Mesodermal cell (in vitro differentiated cells): ENCODE measurements around the gene ITGB6. TPM values are rescaled to one million over a fixed set of nuclear protein-coding genes. Genes with fewer than 3 reads are reported as not detected.

Experiments used
- H3K27ac ChIP-seq: 2 replicates; pipeline ENCODE4 v1.7.0; 2013; ENCODE audit warnings: mild to moderate bottlenecking, low read depth, low read length, moderate library complexity; ENCODE audit not compliant: severe bottlenecking
- H3K36me3 ChIP-seq: 2 replicates; pipeline ENCODE4 v1.7.1; 2013; ENCODE audit warnings: mild to moderate bottlenecking, low read length, moderate library complexity; ENCODE audit not compliant: control insufficient read depth, insufficient read depth
- H3K4me1 ChIP-seq: one replicate; pipeline ENCODE4 v1.7.1; 2013; ENCODE audit warnings: mild to moderate bottlenecking, low read length; ENCODE audit not compliant: insufficient read depth, control insufficient read depth, poor library complexity, severe bottlenecking
- H3K4me3 ChIP-seq: 2 replicates; pipeline ENCODE4 v1.7.0; 2013; ENCODE audit warnings: low read length, control low read depth, mild to moderate bottlenecking; ENCODE audit not compliant: insufficient read depth, poor library complexity, severe bottlenecking; ENCODE audit errors: extremely low read depth
- H3K9me3 ChIP-seq: 2 replicates; pipeline ENCODE4 v1.7.1; 2013; ENCODE audit warnings: mild to moderate bottlenecking, low read length, moderate library complexity; ENCODE audit not compliant: control insufficient read depth
- WGBS, 2 experiments: methylation state at CpG; one replicate each; pipeline ENCODE4 v1.1.5; 2013; ENCODE audit warnings: missing lambda C conversion rate in 2 of 2; ENCODE audit not compliant: insufficient coverage in 2 of 2; 5-methylcytosine and 5-hydroxymethylcytosine counted together
- polyA plus RNA-seq, 2 experiments: library from polyadenylated mRNA; stranded (reverse); fragments of 50-300 nt; gene quantifications; one replicate each; pipeline ENCODE4 v1.2.3, GENCODE V29; 2013

The ITGB6 gene, protein sequence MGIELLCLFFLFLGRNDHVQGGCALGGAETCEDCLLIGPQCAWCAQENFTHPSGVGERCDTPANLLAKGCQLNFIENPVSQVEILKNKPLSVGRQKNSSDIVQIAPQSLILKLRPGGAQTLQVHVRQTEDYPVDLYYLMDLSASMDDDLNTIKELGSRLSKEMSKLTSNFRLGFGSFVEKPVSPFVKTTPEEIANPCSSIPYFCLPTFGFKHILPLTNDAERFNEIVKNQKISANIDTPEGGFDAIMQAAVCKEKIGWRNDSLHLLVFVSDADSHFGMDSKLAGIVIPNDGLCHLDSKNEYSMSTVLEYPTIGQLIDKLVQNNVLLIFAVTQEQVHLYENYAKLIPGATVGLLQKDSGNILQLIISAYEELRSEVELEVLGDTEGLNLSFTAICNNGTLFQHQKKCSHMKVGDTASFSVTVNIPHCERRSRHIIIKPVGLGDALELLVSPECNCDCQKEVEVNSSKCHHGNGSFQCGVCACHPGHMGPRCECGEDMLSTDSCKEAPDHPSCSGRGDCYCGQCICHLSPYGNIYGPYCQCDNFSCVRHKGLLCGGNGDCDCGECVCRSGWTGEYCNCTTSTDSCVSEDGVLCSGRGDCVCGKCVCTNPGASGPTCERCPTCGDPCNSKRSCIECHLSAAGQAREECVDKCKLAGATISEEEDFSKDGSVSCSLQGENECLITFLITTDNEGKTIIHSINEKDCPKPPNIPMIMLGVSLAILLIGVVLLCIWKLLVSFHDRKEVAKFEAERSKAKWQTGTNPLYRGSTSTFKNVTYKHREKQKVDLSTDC
- not detected for polyA plus RNA-seq (2013, experiment 1 of 2)
- not detected for polyA plus RNA-seq (2013, experiment 2 of 2)

DNA sequence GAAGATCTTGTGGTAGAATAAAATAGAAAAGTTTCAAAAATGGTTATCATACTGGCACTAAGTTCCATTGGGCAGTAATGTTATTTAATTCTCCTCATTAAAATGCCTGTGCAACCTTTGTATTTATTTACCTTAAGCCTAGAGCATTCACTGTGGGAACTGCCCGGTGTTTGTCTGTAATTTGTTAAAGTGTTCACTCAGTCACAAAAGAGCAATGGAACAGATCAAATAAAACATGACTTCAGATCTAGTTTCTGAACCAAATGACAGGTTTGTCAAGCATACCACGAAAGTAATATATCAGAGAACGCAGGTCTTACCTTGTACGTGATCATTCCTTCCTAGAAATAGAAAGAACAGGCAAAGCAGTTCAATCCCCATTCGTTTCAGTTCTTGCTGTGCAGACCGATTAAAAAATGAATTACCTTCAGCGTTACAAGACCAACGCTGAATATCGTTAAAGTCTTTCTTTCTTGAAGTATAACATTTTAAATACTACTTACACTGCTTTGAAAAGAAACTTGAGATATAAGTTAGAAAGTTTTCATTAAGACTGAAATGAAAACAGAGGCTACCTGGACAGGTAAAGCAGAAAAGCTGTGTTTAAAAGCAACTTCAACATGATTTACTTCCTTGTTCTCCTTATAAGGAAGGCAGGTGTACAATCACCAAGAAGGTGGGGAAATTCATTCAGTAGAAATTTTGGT lies at the start of gene ITGB6:
Gene ITGB6 (minus strand): TSS at position 590 of the 707 bp plus-strand sequence. CDS start 209 bp downstream, at position 381.
- H3K4me3 ChIP-seq, result no peak within 1 kb of the TSS
- WGBS, 2 experiments, result 90% methylated on average over 4 to 5 of the region's 9 CpGs
- H3K4me1 ChIP-seq, result peaks cover 31% of the 10 kb centered on the region
- H3K36me3 ChIP-seq, result no peaks in the 10 kb centered on the region
- H3K27ac ChIP-seq, result no peak within 1 kb of the TSS
- H3K9me3 ChIP-seq, result no peaks in the 10 kb centered on the region

DNA sequence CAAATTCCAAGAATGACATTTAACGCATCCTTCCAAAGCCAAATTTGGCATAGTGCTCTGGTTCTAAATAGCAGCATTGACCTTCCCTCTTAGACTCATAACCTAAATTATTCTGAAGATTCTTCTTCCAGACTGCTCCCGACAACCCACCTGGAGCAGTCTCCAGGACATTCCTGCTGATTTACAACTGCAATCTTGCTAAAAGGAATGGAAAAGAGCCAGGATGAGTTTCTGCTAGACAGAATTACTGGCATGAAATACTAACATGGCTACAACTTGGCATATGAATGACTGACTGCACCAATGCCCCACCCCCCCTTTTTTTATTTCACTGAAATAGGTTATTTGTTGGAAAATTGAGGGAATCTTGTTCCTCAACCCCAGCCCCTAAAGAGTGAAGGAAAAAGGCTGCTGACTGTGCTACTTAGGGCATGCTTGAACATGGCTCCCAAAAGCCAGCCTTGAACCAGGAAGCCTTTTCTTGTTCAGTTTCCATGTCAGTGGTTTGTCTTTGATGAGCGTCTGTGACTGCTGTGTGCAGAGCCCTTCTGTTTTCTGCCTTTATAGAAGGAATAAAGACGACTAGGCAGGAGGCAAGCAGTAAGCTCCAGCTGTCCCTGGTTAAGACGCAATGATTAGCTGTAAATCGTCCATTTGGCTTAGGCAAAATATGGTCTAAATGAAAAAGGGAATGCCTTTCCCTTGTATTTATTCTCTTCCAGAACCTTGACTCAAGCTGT lies 47.4 kb upstream of the ITGB6 start:
- Histone ChIP-seq H3K4me3 (no peak overlapping the region), H3K4me1 (peaks cover 17% of the 10 kb centered on the region), H3K27ac (no peak overlapping the region), H3K9me3 (no peaks in the 10 kb centered on the region), H3K36me3 (no peaks in the 10 kb centered on the region)
- WGBS, 2 experiments, result 91 to 93% methylated on average over 4 to 5 of the region's 6 CpGs

DNA sequence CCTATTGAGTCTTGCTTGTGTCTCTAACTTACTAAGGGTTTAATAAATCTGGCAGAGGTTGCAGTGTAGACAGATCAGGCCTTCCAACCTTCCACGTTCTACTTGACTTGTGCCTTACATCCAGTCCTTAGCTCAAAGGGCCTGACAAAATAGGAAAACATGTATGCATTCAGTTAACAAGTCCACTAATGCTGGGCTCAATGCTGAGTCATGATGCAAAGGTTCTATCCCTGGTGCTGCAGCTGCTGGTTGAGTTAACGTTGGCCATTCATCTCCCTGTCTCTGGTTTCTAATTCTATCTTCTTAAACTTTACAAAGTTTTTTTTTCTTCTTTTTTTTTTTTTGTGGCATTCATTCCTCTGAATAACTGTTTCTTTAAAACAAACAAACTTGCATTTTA lies 46.3 kb upstream of the ITGB6 start:
- no peaks in the 10 kb centered on the region for H3K36me3 ChIP-seq
- no peaks in the 10 kb centered on the region for H3K9me3 ChIP-seq
- no peak overlapping the region for H3K27ac ChIP-seq
- peaks cover 27% of the 10 kb centered on the region for H3K4me1 ChIP-seq
- WGBS, 2 experiments, result 96 to 100% methylated on average over 1 to 2 of the region's 2 CpGs
- no peak overlapping the region for H3K4me3 ChIP-seq

DNA sequence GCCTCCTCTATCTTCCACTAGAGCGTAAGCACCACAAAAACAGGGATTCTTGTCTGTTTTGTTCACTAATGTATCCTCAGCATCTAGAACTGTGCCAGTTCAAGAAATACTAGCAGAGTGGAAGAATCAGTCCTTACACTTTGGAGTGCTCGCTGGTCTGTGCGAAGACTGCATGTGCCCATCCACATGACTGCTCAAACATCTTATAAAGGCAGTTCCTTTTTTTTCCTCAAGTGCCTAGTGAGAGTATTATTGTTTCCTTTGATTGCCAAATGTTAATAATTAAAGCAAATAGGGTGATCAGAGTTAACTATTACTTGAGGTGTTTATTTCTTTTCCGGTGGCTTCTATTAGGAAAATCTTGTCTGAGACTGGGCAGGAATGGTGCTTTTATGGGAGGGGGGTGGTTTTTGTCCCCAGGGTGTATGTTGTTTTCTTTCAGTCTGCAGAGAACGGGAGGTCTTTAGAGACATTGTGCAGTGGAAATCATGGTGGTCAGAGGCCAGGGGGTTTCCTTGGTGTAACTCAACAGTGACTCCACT lies 45.6 kb upstream of the ITGB6 start:
- peaks cover 29% of the 10 kb centered on the region for H3K4me1 ChIP-seq
- no peak overlapping the region for H3K27ac ChIP-seq
- H3K36me3 ChIP-seq, result no peaks in the 10 kb centered on the region
- no peaks in the 10 kb centered on the region for H3K9me3 ChIP-seq
- H3K4me3 ChIP-seq, result no peak overlapping the region
- WGBS, 2 experiments, result 90 to 96% methylated on average over 3 to 4 of the region's 5 CpGs

DNA sequence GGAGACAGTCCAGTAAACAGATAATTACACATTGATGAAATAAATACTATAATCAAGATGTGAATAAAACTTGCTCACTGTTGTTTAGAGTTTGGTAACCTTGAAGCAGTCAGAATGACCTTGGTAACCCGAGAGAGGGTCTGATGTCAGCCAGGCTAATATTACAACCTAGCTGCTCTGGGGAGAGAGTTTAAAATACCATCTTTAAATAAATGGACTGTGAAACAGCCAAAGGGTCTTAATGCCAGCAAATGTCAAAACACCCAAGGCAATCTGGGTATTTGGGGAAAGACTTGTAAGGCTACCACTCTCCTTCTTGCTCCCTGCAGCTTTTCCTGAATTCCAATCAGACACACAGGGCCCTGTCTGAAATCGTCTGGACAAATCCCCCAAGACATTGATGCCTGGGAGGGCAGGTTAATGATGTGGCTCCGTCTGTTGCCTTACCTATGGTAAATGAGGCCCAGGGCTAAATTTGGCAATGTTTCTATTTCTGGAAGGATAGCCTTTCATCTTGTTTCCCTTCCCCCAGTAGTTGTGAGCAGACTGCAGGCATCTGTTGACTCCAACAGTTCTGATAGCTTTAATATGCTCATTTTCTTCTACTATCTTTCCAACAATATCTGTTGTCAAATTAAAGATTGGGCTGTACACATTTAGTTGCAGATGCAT lies 43.0 kb upstream of the ITGB6 start:
- Histone ChIP-seq H3K4me3 (no peak overlapping the region), H3K27ac (peak overlapping the region; percentile 11), H3K36me3 (no peaks in the 10 kb centered on the region), H3K4me1 (peaks cover 29% of the 10 kb centered on the region), H3K9me3 (no peaks in the 10 kb centered on the region)
- WGBS, 2 experiments, result 80 to 88% methylated on average over 1 to 2 of the region's 3 CpGs

DNA sequence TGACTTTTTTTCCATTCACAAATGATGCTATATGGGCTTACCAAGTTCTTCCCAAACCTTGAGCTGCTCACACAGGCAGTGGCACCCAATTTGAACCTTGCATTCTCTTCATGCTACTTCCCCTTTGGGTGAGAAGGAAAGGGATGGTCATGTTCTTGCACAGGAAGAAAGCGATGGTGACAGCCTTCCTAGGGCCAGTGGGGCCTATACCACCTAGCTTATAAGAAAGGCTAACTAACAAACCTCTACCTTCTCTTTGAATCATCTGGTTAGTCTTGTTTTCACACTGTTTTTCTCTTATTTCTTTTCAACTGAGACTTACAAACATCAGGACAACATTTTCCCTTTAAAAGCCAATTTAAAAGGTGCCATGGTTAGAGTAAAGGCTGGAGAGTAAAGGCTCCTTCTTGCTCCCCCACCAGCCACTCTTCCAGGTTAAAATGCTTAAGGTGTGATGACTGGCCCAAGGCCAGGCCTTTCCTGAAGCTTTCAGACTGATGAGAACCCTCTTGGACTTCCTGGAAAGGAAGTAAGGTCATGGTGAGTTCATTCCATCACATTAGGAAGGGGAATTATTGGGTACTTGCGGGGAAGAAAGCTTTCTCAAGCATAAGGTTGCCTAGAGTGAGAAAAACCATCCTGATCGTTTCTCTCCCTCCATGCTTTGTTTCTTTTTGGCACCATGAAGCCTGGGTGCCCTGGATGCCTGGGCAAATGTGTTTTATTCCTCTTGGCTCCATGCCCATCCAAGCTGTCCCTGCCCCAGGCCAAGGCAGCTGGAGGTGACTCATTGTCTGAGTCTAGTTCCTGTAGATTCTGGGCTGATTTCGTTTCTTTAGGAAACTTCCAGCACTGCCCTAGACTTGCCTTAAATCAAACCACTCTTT lies 41.4 kb upstream of the ITGB6 start:
- peaks cover 29% of the 10 kb centered on the region for H3K4me1 ChIP-seq
- H3K27ac ChIP-seq, result no peak overlapping the region
- no peak overlapping the region for H3K4me3 ChIP-seq
- 84 to 100% methylated on average over 1 to 2 of the region's 4 CpGs for WGBS, 2 experiments
- H3K9me3 ChIP-seq, result no peaks in the 10 kb centered on the region
- no peaks in the 10 kb centered on the region for H3K36me3 ChIP-seq

DNA sequence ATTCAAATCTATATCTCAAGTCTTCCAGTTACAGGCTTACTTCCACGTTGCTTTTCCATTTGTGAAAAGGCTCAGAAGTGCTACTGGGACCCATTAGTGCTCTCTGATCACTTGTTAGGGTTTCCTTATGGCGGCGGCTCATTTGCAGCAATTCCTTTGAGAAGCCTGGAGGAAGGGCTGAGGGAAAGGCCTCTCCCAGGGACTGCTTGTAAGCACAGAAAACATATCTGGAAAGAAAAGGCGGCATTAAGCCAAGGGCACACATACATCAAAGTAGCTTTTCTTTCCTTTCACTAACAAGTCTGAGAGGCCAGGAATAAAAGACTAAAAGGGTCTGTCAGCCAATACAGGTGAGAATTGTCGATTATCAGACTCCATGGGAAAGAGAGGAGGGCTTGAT lies 39.4 kb upstream of the ITGB6 start:
- Histone ChIP-seq H3K36me3 (no peaks in the 10 kb centered on the region), H3K4me1 (peaks cover 22% of the 10 kb centered on the region), H3K27ac (no peak overlapping the region), H3K9me3 (no peaks in the 10 kb centered on the region), H3K4me3 (no peak overlapping the region)
- WGBS, 2 experiments, result 73 to 75% methylated on average over 2 to 3 of the region's 5 CpGs

DNA sequence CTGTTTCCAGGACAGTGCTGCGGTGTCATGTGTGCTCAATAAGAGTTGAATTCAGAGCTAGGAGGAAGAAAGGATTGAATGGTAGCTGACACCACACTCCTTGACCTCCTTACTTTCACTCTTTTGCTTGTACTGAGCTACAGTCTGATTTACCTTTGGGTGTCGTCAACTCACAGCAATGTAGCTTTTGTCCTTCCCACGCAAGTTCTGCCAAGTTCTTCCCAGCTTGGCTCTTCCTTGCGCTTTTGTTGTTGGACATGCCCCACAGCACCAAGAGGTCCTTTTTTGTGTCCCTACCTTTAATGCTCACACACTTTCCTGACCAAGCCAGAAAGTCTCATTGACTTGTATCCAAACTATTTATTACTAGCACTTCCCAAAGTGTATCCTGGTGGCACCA lies 38.3 kb upstream of the ITGB6 start:
- no peak overlapping the region for H3K4me3 ChIP-seq
- no peaks in the 10 kb centered on the region for H3K9me3 ChIP-seq
- no peak overlapping the region for H3K27ac ChIP-seq
- no peaks in the 10 kb centered on the region for H3K36me3 ChIP-seq
- peaks cover 18% of the 10 kb centered on the region for H3K4me1 ChIP-seq
- 91 to 95% methylated on average over 3 of the region's 4 CpGs for WGBS, 2 experiments

DNA sequence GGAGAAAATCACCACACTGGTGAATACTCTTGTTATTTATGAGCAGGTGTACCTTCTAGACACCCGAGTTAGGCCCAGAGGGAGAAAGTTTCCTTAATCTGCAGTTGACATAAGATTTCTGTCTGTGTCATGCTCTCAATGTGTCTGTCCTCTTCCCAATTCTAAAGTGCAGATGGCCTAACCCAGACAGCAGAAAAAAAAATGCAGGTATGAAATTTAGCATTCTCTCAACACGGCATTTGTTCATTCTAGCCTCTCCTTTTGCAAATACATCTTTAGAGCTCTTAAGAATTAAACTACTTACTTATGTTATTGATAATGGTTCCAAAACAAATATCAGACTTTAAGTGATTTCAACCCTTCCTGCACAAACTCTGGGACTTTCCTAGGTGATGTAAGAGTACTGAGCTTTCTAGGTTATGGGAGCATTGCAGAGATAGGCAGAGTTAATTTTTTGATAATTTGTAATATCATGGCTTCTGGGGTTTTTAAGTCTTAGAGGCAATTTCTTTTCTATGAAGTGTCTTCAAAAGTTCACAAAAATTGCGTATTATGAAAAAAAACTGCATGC lies 32.9 kb upstream of the ITGB6 start:
- H3K36me3 ChIP-seq, result no peaks in the 10 kb centered on the region
- peaks cover 19% of the 10 kb centered on the region for H3K4me1 ChIP-seq
- no peaks in the 10 kb centered on the region for H3K9me3 ChIP-seq
- H3K27ac ChIP-seq, result no peak overlapping the region
- H3K4me3 ChIP-seq, result no peak overlapping the region
- WGBS, 2 experiments, result 86 to 100% methylated on average over 1 of the region's 3 CpGs
